GM23248 (cell line): ENCODE data around the gene TSN.

Source experiments
- EZH2 ChIP-seq: fragments of 200-600 bp; sonication (generic); IDR thresholded peaks from 2 replicates; pipeline ENCODE4 v1.6.1; 2018; ENCODE audit warnings: antibody characterized with exemption, mild to moderate bottlenecking; ENCODE audit not compliant: insufficient read depth, poor library complexity, severe bottlenecking
- EZH2phosphoT487 ChIP-seq: fragments of 200-600 bp; sonication (generic); IDR thresholded peaks from 2 replicates; pipeline ENCODE4 v1.6.1; 2018; ENCODE audit warnings: antibody characterized with exemption, moderate library complexity, mild to moderate bottlenecking, low read depth; ENCODE audit not compliant: insufficient read depth

DNA sequence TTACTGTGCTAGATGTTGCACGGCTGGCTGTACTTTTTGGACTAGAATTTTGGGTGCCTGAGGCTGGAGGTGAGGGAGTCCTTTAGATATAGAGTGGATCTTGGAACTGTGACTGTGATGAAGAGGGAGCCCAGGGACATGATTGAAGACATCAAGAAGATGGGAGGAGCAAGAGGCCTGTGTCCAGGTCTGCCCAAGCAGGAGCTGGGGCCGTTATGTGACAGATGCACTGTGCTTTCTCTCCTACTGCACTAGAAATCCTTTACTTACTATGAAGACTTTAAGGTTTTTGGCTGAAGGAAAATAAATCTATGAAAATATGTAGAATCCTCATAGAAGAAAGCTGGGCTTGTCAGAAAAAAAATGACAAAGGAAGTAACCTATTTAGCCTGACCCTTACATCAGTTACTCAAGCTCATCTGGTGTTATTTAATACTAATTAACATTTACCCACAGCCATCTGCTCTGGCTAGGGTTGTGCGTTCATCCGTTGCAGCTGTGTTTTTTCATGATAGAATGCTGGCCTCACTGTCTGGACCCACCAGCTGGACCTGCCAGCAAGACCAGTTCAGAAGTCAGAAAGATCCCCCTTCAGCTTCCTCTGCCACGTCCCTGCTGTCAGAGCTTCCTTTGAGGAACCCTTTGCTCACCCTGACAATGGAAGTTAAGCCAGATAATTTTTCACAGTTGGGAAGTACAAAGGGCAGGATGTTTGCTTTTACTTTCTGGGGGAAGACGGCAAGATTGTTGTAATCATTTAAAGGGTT lies 16.7 kb downstream of the TSN start:
- TF ChIP-seq EZH2 (no peak), EZH2phosphoT487 (no peak)
